Stimulated activated CD4-positive, alpha-beta T cell treated with anti-CD3 and anti-CD28 coated beads, TNF-alpha, amount 100 ng/mL, for 24 hours (primary cell): ENCODE results near the gene PARD3B.

Source experiments
- DNase-seq, 3 experiments: peaks; one replicate each; pipeline ENCODE4 v3.0.0-alpha.2; 2020; ENCODE audit warnings: low read depth in 3 of 3

Gene PARD3B

GRCh38 chr2:204544961-204545860, at the start of gene PARD3B:
PARD3B (plus strand) TSS chr2:204545475; CDS start chr2:204546000, 525 bp downstream.
- peak in 1 of 3 experiments; percentile 39 for DNase-seq

- DNase-seq: no peak
Observed at GRCh38 chr2:204496779-204497178, 48.5 kb upstream of the PARD3B start.

GRCh38 chr2:204497855-204498254, 47.4 kb upstream of the PARD3B start:
- no peak for DNase-seq

DNA sequence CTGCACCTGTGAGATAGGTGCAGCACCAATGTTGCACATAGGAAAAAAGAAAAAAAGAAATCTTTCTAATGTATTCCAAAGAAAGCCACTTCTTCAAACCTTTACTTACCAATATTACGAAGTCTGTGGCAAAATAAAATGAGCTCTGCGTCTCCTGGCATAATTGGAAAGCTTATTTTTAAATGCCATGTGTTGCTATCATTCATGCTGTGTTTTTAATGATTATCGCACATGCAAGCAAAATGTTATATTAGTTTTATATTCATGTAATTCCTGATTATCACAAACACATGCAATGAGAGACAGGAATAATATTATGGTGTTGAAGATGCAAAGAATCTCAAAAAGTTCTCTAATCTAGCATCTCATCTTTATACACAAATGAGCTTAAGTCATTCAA, 47.0 kb upstream of the PARD3B start:
- DNase-seq: no peak

GRCh38 chr2:204503869-204504268, 41.4 kb upstream of the PARD3B start:
- no peak for DNase-seq

GRCh38 chr2:204504594-204504993, 40.7 kb upstream of the PARD3B start:
- no peak for DNase-seq

DNA sequence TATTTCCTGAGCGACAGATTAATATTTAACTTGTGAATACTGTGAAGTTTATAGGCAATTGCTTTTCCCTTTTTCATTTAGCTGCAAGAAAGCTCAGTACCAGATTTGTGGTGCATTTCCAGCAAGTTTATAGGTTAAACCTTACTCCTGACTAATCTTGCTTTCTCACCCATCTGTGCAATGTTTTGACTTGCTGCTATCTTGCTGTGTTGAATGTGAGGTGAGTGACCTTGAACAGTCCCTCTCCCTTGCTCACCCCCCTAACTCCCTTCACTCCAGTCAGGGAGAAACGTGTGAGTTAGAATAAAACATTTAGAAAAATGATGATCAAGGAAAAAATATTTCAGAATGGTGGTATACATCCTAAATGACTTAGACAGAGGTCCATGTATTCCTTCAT, 39.8 kb upstream of the PARD3B start:
- no peak for DNase-seq

DNA sequence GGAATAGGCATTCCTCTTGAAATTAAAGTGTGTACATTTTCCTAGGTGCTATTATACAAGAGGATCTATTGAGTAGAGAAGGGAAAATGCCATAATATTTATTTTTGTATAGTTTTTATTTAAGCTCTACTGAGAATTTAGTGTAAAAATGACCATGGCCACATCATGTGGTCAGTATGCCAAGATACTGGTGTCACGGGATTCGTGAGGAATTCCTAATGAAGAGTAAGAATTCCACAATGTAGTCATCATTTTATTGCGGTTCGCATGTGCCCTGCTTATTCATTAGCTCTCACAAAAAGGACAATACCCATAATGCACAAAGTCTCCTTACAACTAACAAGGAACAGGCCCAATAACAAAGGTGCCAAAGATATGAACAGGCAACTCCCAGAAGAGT, 39.3 kb upstream of the PARD3B start:
- DNase-seq: no peak

DNA sequence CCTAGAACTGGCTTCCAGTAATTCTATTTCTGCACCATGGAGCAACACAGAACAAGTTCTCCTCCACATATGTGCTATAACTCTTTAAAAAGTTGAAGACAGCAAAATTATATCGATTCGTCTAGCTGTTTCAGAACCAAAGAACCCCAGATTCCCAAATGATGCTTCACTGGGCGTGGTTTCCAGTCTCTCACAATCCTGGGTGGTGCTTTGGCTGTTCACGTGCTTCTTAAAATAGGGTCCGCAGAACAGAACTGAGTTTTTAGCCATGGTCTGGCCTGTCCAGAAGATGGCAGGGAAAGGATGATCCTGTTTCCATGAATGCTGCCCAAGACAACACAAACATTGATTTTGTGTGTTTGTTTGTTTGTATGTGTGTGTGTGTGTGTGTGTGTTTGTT, 37.6 kb upstream of the PARD3B start:
- no peak for DNase-seq

GRCh38 chr2:204510709-204511420, 34.4 kb upstream of the PARD3B start:
- DNase-seq: no peak

GRCh38 chr2:204514439-204514838, 30.8 kb upstream of the PARD3B start:
- no peak for DNase-seq

DNA sequence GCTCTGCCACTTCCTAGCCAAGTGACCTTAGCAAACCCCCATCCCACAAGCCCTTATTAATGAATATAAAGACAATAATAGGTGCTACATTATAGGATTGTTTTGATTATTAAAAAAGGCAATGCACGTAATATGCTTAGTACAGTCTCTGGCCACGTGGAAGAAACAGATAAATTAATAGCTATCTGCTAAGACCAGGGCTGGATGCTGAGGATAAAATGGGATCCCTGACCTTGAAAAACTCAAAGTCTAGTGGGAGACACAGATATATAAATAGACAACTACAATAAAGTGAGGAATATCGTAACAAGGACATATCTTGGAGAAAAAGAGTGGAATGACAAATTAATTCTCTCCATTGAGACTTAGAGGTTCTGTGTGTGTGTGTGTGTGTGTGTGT, 29.9 kb upstream of the PARD3B start:
- no peak for DNase-seq

DNA sequence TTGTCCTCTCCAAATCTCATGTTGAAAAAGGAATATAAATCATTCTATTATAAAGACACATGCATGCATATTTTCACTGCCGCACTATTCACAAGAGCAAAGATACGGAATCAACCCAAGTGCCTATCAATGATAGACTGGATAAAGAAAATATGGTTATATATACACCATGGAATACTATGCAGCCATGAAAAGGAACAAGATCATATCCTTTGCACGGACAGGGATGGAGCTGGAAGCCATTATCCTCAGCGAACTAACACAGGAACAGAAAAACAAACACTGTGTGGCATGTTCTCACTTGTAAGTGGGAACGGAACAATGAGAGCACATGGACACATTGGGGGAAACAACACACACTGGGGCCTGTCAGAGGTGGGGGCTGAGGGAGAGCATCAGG, 28.1 kb upstream of the PARD3B start:
- DNase-seq: no peak

- no peak for DNase-seq
Observed at GRCh38 chr2:204529795-204530463, 15.3 kb upstream of the PARD3B start.

- DNase-seq: no peak
Observed at GRCh38 chr2:204530464-204530805, 14.8 kb upstream of the PARD3B start.

- DNase-seq: no peak
Observed at GRCh38 chr2:204533629-204534370, 11.5 kb upstream of the PARD3B start.

- no peak for DNase-seq
Observed at GRCh38 chr2:204535356-204535755, 9.9 kb upstream of the PARD3B start.

GRCh38 chr2:204535764-204536163, 9.5 kb upstream of the PARD3B start:
- DNase-seq: no peak

- no peak for DNase-seq
Observed at GRCh38 chr2:204538182-204539018, 6.9 kb upstream of the PARD3B start.

DNA sequence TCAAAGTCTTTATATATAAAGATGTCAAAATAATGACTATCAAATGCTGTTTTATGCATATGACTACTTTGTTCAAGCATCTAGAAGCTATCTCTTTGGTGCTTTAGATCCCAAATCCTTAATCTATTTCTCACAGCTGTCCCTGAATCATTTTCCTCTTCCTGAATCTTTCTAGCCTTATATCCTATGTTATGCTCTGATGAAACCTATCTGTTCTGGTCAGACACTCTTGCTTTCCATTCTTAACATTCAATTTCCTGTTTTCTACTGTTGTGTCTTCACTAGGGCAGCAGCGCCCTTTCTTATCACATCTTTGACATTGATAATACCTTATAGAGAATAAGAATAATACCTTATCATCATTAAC, 6.3 kb upstream of the PARD3B start:
- DNase-seq: no peak

DNA sequence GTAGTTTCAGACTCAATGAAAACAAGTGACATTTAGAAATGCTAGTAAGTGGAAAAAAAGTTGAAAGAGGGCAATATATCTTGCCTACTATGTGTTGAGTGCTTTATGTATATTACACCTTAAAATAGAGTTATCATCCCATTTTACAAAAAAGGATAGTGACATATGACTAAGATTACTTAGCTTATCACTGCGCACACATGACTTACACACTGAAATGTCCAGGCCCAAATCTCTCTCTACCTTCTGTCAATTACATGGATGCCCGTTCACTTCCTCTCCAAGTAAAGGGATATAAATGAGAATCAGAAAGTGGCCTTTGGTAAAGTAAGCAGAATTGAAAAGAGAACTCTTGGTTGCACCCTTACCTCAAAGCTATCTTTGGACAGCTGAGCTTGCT, 3.6 kb upstream of the PARD3B start:
- no peak for DNase-seq
